Thyroid gland (tissue), 4 donors: ENCODE data around the gene CXCL14. TPM values are rescaled to one million over a fixed set of nuclear protein-coding genes. Genes with fewer than 3 reads are reported as not detected.

Experiments used
- DNase-seq, 2 donors: peaks; one replicate each; pipeline ENCODE4 v3.0.0-alpha.2; 2019
- H3K27ac ChIP-seq, 3 donors: fragments of 200-600 bp; sonication (generic); 1 replicate in 2 of 3; 2 replicates in 1 of 3; pipeline ENCODE4 v1.5.1; 2016 to 2019; ENCODE audit warnings: mild to moderate bottlenecking in 1 of 3, moderate library complexity in 1 of 3
- H3K27me3 ChIP-seq: fragments of 200-600 bp; sonication (generic); one replicate; pipeline ENCODE4 v1.5.1; 2019
- H3K36me3 ChIP-seq, 2 donors: fragments of 200-600 bp; sonication (generic); one replicate each; pipeline ENCODE4 v1.5.1; 2016 to 2019
- H3K4me1 ChIP-seq, 2 donors: fragments of 200-600 bp; sonication (generic); one replicate each; pipeline ENCODE4 v1.5.1; 2017 to 2019
- H3K4me3 ChIP-seq, 3 donors: fragments of 200-600 bp; sonication (generic); replicated peaks in 1 of 3; 1 replicate in 2 of 3; 2 replicates in 1 of 3; pipeline ENCODE4 v1.5.1; 2016; ENCODE audit warnings: mild to moderate bottlenecking in 1 of 3
- H3K9me3 ChIP-seq: fragments of 200-600 bp; sonication (generic); one replicate; pipeline ENCODE4 v1.5.1; 2017
- CTCF ChIP-seq, 6 experiments: fragments of 200-600 bp in 3 of 6; fragments of 450-650 bp in 3 of 6; sonication (generic) in 3 of 6; IDR thresholded peaks; one replicate each; pipeline ENCODE4 v1.5.1; 2016 to 2019; ENCODE audit warnings: antibody characterized with exemption in 6 of 6, mild to moderate bottlenecking in 2 of 6, inconsistent platforms in 1 of 6, moderate library complexity in 1 of 6
- POLR2A ChIP-seq, 2 donors: fragments of 450-650 bp; IDR thresholded peaks; one replicate each; pipeline ENCODE4 v1.6.1; 2017; ENCODE audit warnings: antibody characterized with exemption in 2 of 2, mild to moderate bottlenecking in 2 of 2, moderate library complexity in 1 of 2
- WGBS, 2 donors: methylation state at CpG; one replicate each; pipeline ENCODE4 v1.1.5; 2017; 5-methylcytosine and 5-hydroxymethylcytosine counted together
- intact Hi-C: fragments of 100-400 bp; cut with DNase I; formaldehyde crosslinking; loops from one replicate; pipeline ENCODE4 v1.15.1; 2023
- total RNA-seq, 4 donors: library from RNA; depleted of rRNA; stranded (reverse); fragments of >200 nt; gene quantifications; one replicate each; pipeline ENCODE4 v1.2.3, GENCODE V29; 2016

Gene CXCL14
- total RNA-seq, 4 donors from 2014 or later, result 39.4 to 57.0 (median 48.9) TPM

GRCh38 chr5:135592312-135593045 lies 13.7 kb upstream of the CXCL14 start:
- Histone ChIP-seq H3K27me3 (no peaks in the 10 kb centered on the region), H3K4me3 (no peak overlapping the region), H3K36me3 (no peaks in the 10 kb centered on the region), H3K27ac (no peak overlapping the region), H3K4me1 (no peaks in the 10 kb centered on the region), H3K9me3 (no peaks in the 10 kb centered on the region)
- WGBS, 2 donors, result 79 to 85% methylated on average over 6 of the region's 6 CpGs
- no peak for DNase-seq
- TF ChIP-seq CTCF (IDR thresholded peaks at IDR 0.05) (no peak), POLR2A (IDR thresholded peaks at IDR 0.05) (no peak)
- intact Hi-C loops, result no loop called here

GRCh38 chr5:135591277-135591676 lies 12.5 kb upstream of the CXCL14 start:
- no peaks in the 10 kb centered on the region for H3K36me3 ChIP-seq
- H3K27me3 ChIP-seq, result no peaks in the 10 kb centered on the region
- no peaks in the 10 kb centered on the region for H3K4me1 ChIP-seq
- no peaks in the 10 kb centered on the region for H3K9me3 ChIP-seq
- 90 to 97% methylated on average over 4 to 5 of the region's 5 CpGs for WGBS, 2 donors
- TF ChIP-seq POLR2A (IDR thresholded peaks at IDR 0.05), result no peak
- TF ChIP-seq CTCF (IDR thresholded peaks at IDR 0.05), result no peak
- H3K27ac ChIP-seq, result no peak overlapping the region
- no peak overlapping the region for H3K4me3 ChIP-seq
- no peak for DNase-seq
- intact Hi-C loops, result no loop called here

- 98 to 100% methylated on average over 3 of the region's 3 CpGs for WGBS, 2 donors
- Histone ChIP-seq H3K36me3 (no peaks in the 10 kb centered on the region), H3K4me3 (no peak overlapping the region), H3K9me3 (no peaks in the 10 kb centered on the region), H3K4me1 (no peaks in the 10 kb centered on the region), H3K27ac (no peak overlapping the region), H3K27me3 (no peaks in the 10 kb centered on the region)
- TF ChIP-seq POLR2A (IDR thresholded peaks at IDR 0.05) (no peak), CTCF (IDR thresholded peaks at IDR 0.05) (no peak)
- DNase-seq, result no peak
- intact Hi-C loops, result no loop called here
Observed at GRCh38 chr5:135589152-135589551, 10.4 kb upstream of the CXCL14 start.

- no peak overlapping the region for H3K27ac ChIP-seq
- intact Hi-C loops, result no loop called here
- no peaks in the 10 kb centered on the region for H3K27me3 ChIP-seq
- no peak for DNase-seq
- no peaks in the 10 kb centered on the region for H3K36me3 ChIP-seq
- no peaks in the 10 kb centered on the region for H3K4me1 ChIP-seq
- 83 to 85% methylated on average over 17 of the region's 17 CpGs for WGBS, 2 donors
- TF ChIP-seq POLR2A (IDR thresholded peaks at IDR 0.05), result no peak
- no peak for TF ChIP-seq CTCF (IDR thresholded peaks at IDR 0.05)
- no peak overlapping the region for H3K4me3 ChIP-seq
- H3K9me3 ChIP-seq, result no peaks in the 10 kb centered on the region
Observed at GRCh38 chr5:135587721-135588663, 9.2 kb upstream of the CXCL14 start.

- Histone ChIP-seq H3K27me3 (no peaks in the 10 kb centered on the region), H3K9me3 (no peaks in the 10 kb centered on the region), H3K4me3 (no peak overlapping the region), H3K27ac (no peak overlapping the region), H3K4me1 (no peaks in the 10 kb centered on the region), H3K36me3 (no peaks in the 10 kb centered on the region)
- peak in 1 of 2 donors; percentile 14 for DNase-seq
- 49 to 72% methylated on average over 6 of the region's 6 CpGs for WGBS, 2 donors
- TF ChIP-seq CTCF (IDR thresholded peaks at IDR 0.05) (no peak), POLR2A (IDR thresholded peaks at IDR 0.05) (no peak)
- intact Hi-C loops, result no loop called here
Observed at GRCh38 chr5:135584918-135585317, 6.1 kb upstream of the CXCL14 start.
